SK-N-SH treated with all-trans-retinoic acid at 6 μM for 48 hours (cell line): ENCODE measurements around the gene KNDC1.

Experiments
- ATAC-seq: fragments of 200-7000 bp; cut with Tn5 transposase; 3 replicates; pipeline ENCODE4 v1.9.1; 2020; ENCODE audit warnings: mild to moderate bottlenecking, moderate library complexity
- ARNTL ChIP-seq: fragments of 450-650 bp; formaldehyde crosslinking; IDR thresholded peaks from 2 replicates; pipeline ENCODE4 v1.5.0; 2020; ENCODE audit warnings: low read depth, mild to moderate bottlenecking, moderate library complexity, borderline replicate concordance
- BACH2 ChIP-seq: fragments of 250-450 bp; sonication (Bioruptor Pico); IDR thresholded peaks from 2 replicates; pipeline ENCODE4 v1.9.0; 2021; ENCODE audit warnings: mild to moderate bottlenecking, borderline replicate concordance
- CREB5 ChIP-seq: fragments of 250-450 bp; sonication (Bioruptor Pico); IDR thresholded peaks from 2 replicates; pipeline ENCODE4 v1.5.1; 2020; ENCODE audit warnings: low read depth, mild to moderate bottlenecking, moderate library complexity
- CSDC2 ChIP-seq: fragments of 250-450 bp; sonication (Bioruptor Pico); IDR thresholded peaks from 2 replicates; pipeline ENCODE4 v1.5.0; 2020; ENCODE audit warnings: mild to moderate bottlenecking, moderate library complexity
- CSRNP3 ChIP-seq: fragments of 250-450 bp; sonication (Bioruptor Pico); IDR thresholded peaks from 2 replicates; pipeline ENCODE4 v1.5.1; 2021; ENCODE audit warnings: mild to moderate bottlenecking, moderate library complexity
- ESRRG ChIP-seq: fragments of 250-450 bp; sonication (Bioruptor Pico); IDR thresholded peaks from 2 replicates; pipeline ENCODE4 v1.6.1; 2021; ENCODE audit warnings: mild to moderate bottlenecking
- ISL1 ChIP-seq: fragments of 250-450 bp; sonication (Bioruptor Pico); IDR thresholded peaks from 2 replicates; pipeline ENCODE4 v2.1.2; 2022; ENCODE audit warnings: mild to moderate bottlenecking, moderate library complexity
- OSR1 ChIP-seq: fragments of 250-450 bp; sonication (Bioruptor Pico); IDR thresholded peaks from 2 replicates; pipeline ENCODE4 v1.8.0; 2022; ENCODE audit warnings: moderate library complexity, mild to moderate bottlenecking, inconsistent platforms
- PATZ1 ChIP-seq: fragments of 250-450 bp; sonication (Bioruptor Pico); IDR thresholded peaks from 2 replicates; pipeline ENCODE4 v1.8.0; 2020; ENCODE audit warnings: mild to moderate bottlenecking, moderate library complexity, borderline replicate concordance
- POU6F1 ChIP-seq: fragments of 250-450 bp; sonication (Bioruptor Pico); IDR thresholded peaks from 2 replicates; pipeline ENCODE4 v1.8.0; 2021; ENCODE audit warnings: low read depth, mild to moderate bottlenecking, moderate library complexity, borderline replicate concordance
- PPARA ChIP-seq: fragments of 250-450 bp; sonication (Bioruptor Pico); IDR thresholded peaks from 2 replicates; pipeline ENCODE4 v1.5.0; 2020; ENCODE audit warnings: mild to moderate bottlenecking, borderline replicate concordance
- RARB ChIP-seq: fragments of 250-450 bp; sonication (Bioruptor Pico); IDR thresholded peaks from 2 replicates; pipeline ENCODE4 v1.8.0; 2021; ENCODE audit warnings: mild to moderate bottlenecking, moderate library complexity
- SNAI2 ChIP-seq: fragments of 250-450 bp; sonication (Bioruptor Pico); IDR thresholded peaks from 2 replicates; pipeline ENCODE4 v1.5.0; 2020; ENCODE audit warnings: mild to moderate bottlenecking, moderate library complexity
- TCF4 ChIP-seq: fragments of 250-450 bp; sonication (Bioruptor Pico); IDR thresholded peaks from 2 replicates; pipeline ENCODE4 v1.8.0; 2021; ENCODE audit warnings: mild to moderate bottlenecking, moderate library complexity, borderline replicate concordance
- TOX ChIP-seq: fragments of 250-450 bp; sonication (Bioruptor Pico); IDR thresholded peaks from 2 replicates; pipeline ENCODE4 v1.8.0; 2021; ENCODE audit warnings: mild to moderate bottlenecking, moderate library complexity, borderline replicate concordance
- TSHZ2 ChIP-seq: fragments of 250-450 bp; sonication (Bioruptor Pico); IDR thresholded peaks from 2 replicates; pipeline ENCODE4 v1.5.0; 2020; ENCODE audit warnings: mild to moderate bottlenecking, moderate library complexity
- ZC3H10 ChIP-seq: fragments of 250-450 bp; sonication (Bioruptor Pico); IDR thresholded peaks from 2 replicates; pipeline ENCODE4 v1.5.1; 2021; ENCODE audit warnings: mild to moderate bottlenecking, moderate library complexity
- ZFP30 ChIP-seq: fragments of 450-650 bp; formaldehyde crosslinking; IDR thresholded peaks from 2 replicates; pipeline ENCODE4 v1.5.0; 2022; ENCODE audit warnings: mild to moderate bottlenecking, moderate library complexity
- ZNF565 ChIP-seq: fragments of 450-650 bp; formaldehyde crosslinking; conservative IDR thresholded peaks from 2 replicates; pipeline ENCODE4 v1.5.0; 2020; ENCODE audit warnings: low read depth, mild to moderate bottlenecking, moderate library complexity
- ZNF70 ChIP-seq: fragments of 450-650 bp; formaldehyde crosslinking; IDR thresholded peaks from 2 replicates; pipeline ENCODE4 v1.5.0; 2020; ENCODE audit warnings: mild to moderate bottlenecking, moderate library complexity
- ZNF8 ChIP-seq: fragments of 450-650 bp; formaldehyde crosslinking; IDR thresholded peaks from 2 replicates; pipeline ENCODE4 v1.5.0; 2020; ENCODE audit warnings: mild to moderate bottlenecking, moderate library complexity

KNDC1 gene

GRCh38 chr10:133224756-133225372 is 64.8 kb downstream of the KNDC1 start (continued):
- no peak for TF ChIP-seq PATZ1 (CRISPR knock-in tag)

- no peak for ATAC-seq
- TF ChIP-seq RARB (CRISPR knock-in tag) (no peak), ESRRG (CRISPR knock-in tag) (no peak), TSHZ2 (no peak), CSRNP3 (CRISPR knock-in tag) (no peak), PPARA (CRISPR knock-in tag) (no peak), OSR1 (CRISPR knock-in tag) (no peak), ZFP30 (no peak), ARNTL (CRISPR knock-in tag) (no peak), CREB5 (CRISPR knock-in tag) (no peak), CSDC2 (CRISPR knock-in tag) (no peak), ZC3H10 (CRISPR knock-in tag) (no peak), BACH2 (CRISPR knock-in tag) (no peak), SNAI2 (no peak)
Measured at GRCh38 chr10:133225707-133226191, 65.7 kb downstream of the KNDC1 start.

- TF ChIP-seq POU6F1 (CRISPR knock-in tag) (no peak), ZNF565 (CRISPR knock-in tag) (no peak), ZNF70 (CRISPR knock-in tag) (no peak), ISL1 (no peak), TSHZ2 (no peak), TOX (no peak), ZNF8 (CRISPR knock-in tag) (no peak), ZC3H10 (CRISPR knock-in tag) (no peak), SNAI2 (no peak), ZFP30 (no peak), RARB (CRISPR knock-in tag) (no peak), CSRNP3 (CRISPR knock-in tag) (no peak), TCF4 (CRISPR knock-in tag) (no peak), BACH2 (CRISPR knock-in tag) (no peak), ESRRG (CRISPR knock-in tag) (no peak), CREB5 (CRISPR knock-in tag) (no peak), ARNTL (CRISPR knock-in tag) (no peak)
- no peak for ATAC-seq
Measured at GRCh38 chr10:133226251-133226808, 66.3 kb downstream of the KNDC1 start.
